HepG2 (cell line): ENCODE measurements around the gene ABHD1. TPM values are rescaled to one million over a fixed set of nuclear protein-coding genes. Genes with fewer than 3 reads are reported as not detected.

Source experiments
- AGO2 ChIP-seq: fragments of 200-400 bp; formaldehyde crosslinking; optimal IDR thresholded peaks from 2 replicates; pipeline ENCODE3; 2017; ENCODE audit warnings: mild to moderate bottlenecking, low read depth, low read length, moderate library complexity
- ARID4A ChIP-seq: sonication (generic); formaldehyde crosslinking; IDR thresholded peaks from 2 replicates; pipeline ENCODE4 v1.5.0; 2020; ENCODE audit warnings: mild to moderate bottlenecking, missing genetic modification reagents, borderline replicate concordance
- HHEX ChIP-seq: IDR thresholded peaks from 2 replicates; pipeline ENCODE4 v1.6.1; 2016; ENCODE audit warnings: control low read depth
- HMG20B ChIP-seq: conservative IDR thresholded peaks from 2 replicates; pipeline ENCODE4 v1.6.1; 2016; ENCODE audit warnings: missing genetic modification reagents, missing compliant biosample characterization
- HNF1A ChIP-seq, 2 experiments: sonication (generic) in 1 of 2; formaldehyde crosslinking in 1 of 2; IDR thresholded peaks; 2 replicates each; pipeline versions ENCODE4 v1.4.0 to v1.6.1; 2016 to 2020; ENCODE audit warnings: borderline replicate concordance in 1 of 2, low read depth in 1 of 2, mild to moderate bottlenecking in 1 of 2, missing genetic modification reagents in 1 of 2
- JUN ChIP-seq: sonication (generic); formaldehyde crosslinking; IDR thresholded peaks from 2 replicates; pipeline ENCODE4 v1.4.0; 2020; ENCODE audit warnings: mild to moderate bottlenecking, missing genetic modification reagents
- MEF2D ChIP-seq: sonication (generic); formaldehyde crosslinking; IDR thresholded peaks from 2 replicates; pipeline ENCODE4 v1.5.1; 2020; ENCODE audit warnings: mild to moderate bottlenecking, missing genetic modification reagents
- MEIS1 ChIP-seq: sonication (generic); formaldehyde crosslinking; IDR thresholded peaks from 2 replicates; pipeline ENCODE4 v1.9.0; 2021; ENCODE audit warnings: mild to moderate bottlenecking, missing genetic modification reagents, moderate library complexity, borderline replicate concordance
- NR2F1 ChIP-seq, 2 experiments: fragments of 450-650 bp in 1 of 2; formaldehyde crosslinking in 1 of 2; IDR thresholded peaks; 2 replicates each; pipeline versions ENCODE4 v1.5.0 to v1.6.1; 2016 to 2020; ENCODE audit warnings: mild to moderate bottlenecking in 1 of 2, missing compliant biosample characterization in 1 of 2, missing genetic modification reagents in 1 of 2, moderate library complexity in 1 of 2
- POLR2AphosphoS5 ChIP-seq: IDR thresholded peaks from 2 replicates; pipeline ENCODE4 v1.6.1; 2012; ENCODE audit warnings: low read depth, low read length
- STAT5B ChIP-seq: sonication (generic); formaldehyde crosslinking; IDR thresholded peaks from 2 replicates; pipeline ENCODE4 v1.4.0; 2020; ENCODE audit warnings: missing genetic modification reagents
- TRAFD1 ChIP-seq: sonication (generic); formaldehyde crosslinking; IDR thresholded peaks from 2 replicates; pipeline ENCODE4 v1.5.1; 2020; ENCODE audit warnings: missing genetic modification reagents, mild to moderate bottlenecking, borderline replicate concordance
- ZBTB20 ChIP-seq: sonication (generic); formaldehyde crosslinking; IDR thresholded peaks from 2 replicates; pipeline ENCODE4 v1.8.1; 2023; ENCODE audit warnings: missing genetic modification reagents, low read depth, mild to moderate bottlenecking, borderline replicate concordance
- ZNF234 ChIP-seq: sonication (generic); formaldehyde crosslinking; conservative IDR thresholded peaks from 2 replicates; pipeline ENCODE4 v1.5.1; 2020; ENCODE audit warnings: mild to moderate bottlenecking, missing genetic modification reagents
- ZNF543 ChIP-seq: sonication (generic); formaldehyde crosslinking; IDR thresholded peaks from 2 replicates; pipeline ENCODE4 v1.4.0; 2020; ENCODE audit warnings: mild to moderate bottlenecking, missing genetic modification reagents
- ZNF746 ChIP-seq: sonication (generic); formaldehyde crosslinking; IDR thresholded peaks from 2 replicates; pipeline ENCODE4 v1.8.0; 2022; ENCODE audit warnings: mild to moderate bottlenecking, missing genetic modification reagents
- ZNF850 ChIP-seq: sonication (generic); formaldehyde crosslinking; conservative IDR thresholded peaks from 2 replicates; pipeline ENCODE4 v1.9.0; 2021; ENCODE audit warnings: mild to moderate bottlenecking, missing genetic modification reagents
- polyA plus RNA-seq, 8 experiments: library from polyadenylated mRNA; depleted of rRNA in 3 of 8; stranded (reverse) in 7 of 8; unstranded in 1 of 8; fragments of >200 nt; fragmentation: Illumina TruSeq in 4 of 8; extraction: Trizol in 4 of 8; gene quantifications; 2 replicates each; pipeline versions ENCODE4 v1.2.1 to v1.2.3, GENCODE V29; 2011 to 2016; ENCODE audit warnings: low read depth in 4 of 8, missing spikeins in 1 of 8, mixed read lengths in 1 of 8; ENCODE audit not compliant: insufficient read depth in 1 of 8
- total RNA-seq, 5 experiments: library from RNA; depleted of rRNA; stranded (reverse); fragments of >200 nt; fragmentation: Illumina TruSeq; extraction: Trizol; gene quantifications; 2 replicates each; pipeline ENCODE4 v1.2.3, GENCODE V29; 2016; ENCODE audit warnings: low read depth in 1 of 5

ABHD1 gene
- total and polyA plus RNA-seq, 2 of the 13 experiments (the other 11 are each of a cell fraction or from before 2014, with no cell fraction given): 0.04 to 0.81 TPM

GRCh38 chr2:27095745-27096651, 27.6 kb upstream of the ABHD1 start (continued):
- TF ChIP-seq HNF1A (IDR thresholded peaks at IDR 0.05; ENCODE audit: low read depth) (peak; percentile 89), HNF1A (CRISPR knock-in tag; IDR thresholded peaks at IDR 0.05; ENCODE audit: borderline replicate concordance) (peak; percentile 95), JUN (CRISPR knock-in tag) (peak; percentile 74; the same call in 1 of the 2 replicates), STAT5B (CRISPR knock-in tag) (peak; percentile 51), HHEX (peak; percentile 49; the same call in 1 of the 2 replicates), HMG20B (CRISPR knock-in tag) (peak; percentile 95), AGO2 (peak; percentile 65), NR2F1 (CRISPR knock-in tag; IDR thresholded peaks at IDR 0.05) (peak; percentile 55 to 73; a peak in 3 of 4 replicates), ARID4A (CRISPR knock-in tag) (peak; percentile 82), MEF2D (CRISPR knock-in tag) (peak; percentile 64; the same call in 1 of the 2 replicates), ZNF234 (CRISPR knock-in tag) (no peak), ZNF543 (CRISPR knock-in tag) (peak; percentile 53; the same call in 1 of the 2 replicates), ZNF850 (CRISPR knock-in tag) (no peak), POLR2AphosphoS5 (peak; percentile 50; the same call in 1 of the 2 replicates), ZNF746 (CRISPR knock-in tag) (peak; percentile 74), MEIS1 (no peak; the same call in 1 of the 2 replicates), TRAFD1 (CRISPR knock-in tag) (no peak), ZBTB20 (peak; percentile 86; the same call in 1 of the 2 replicates)
